ENCODE results near the gene OR51L1. TPM values are rescaled to one million over a fixed set of nuclear protein-coding genes. Genes with fewer than 3 reads are reported as not detected.

Gene OR51L1
- total RNA-seq, 4 donors from 2014 or later, result not detected

DNA sequence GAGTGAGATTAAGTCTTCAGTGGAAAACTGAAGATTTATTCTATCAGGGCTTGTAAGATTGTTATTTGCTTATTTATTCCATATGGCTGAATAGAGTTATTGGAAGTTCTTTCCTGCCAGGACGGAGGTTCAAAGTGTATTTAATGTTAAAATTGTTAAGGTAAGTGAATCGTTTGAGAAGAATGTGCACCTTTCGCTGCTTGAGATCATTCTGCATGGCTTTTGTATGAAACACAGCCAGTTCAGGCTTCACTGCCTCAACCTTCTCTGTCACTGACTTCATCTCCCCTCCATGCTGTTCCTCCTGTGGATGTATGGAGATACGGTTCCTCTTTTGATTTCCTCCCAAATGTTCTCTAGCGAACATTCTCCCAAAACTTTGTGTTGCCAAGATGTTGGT, 19.2 kb upstream of the OR51L1 start:
- TF ChIP-seq CTCF (IDR thresholded peaks at IDR 0.05) (no peak), POLR2A (IDR thresholded peaks at IDR 0.05) (no peak)
- no peaks in the 10 kb centered on the region for H3K36me3 ChIP-seq
- H3K4me3 ChIP-seq, result no peak overlapping the region
- no peak for DNase-seq
- no peaks in the 10 kb centered on the region for H3K9me3 ChIP-seq
- H3K4me1 ChIP-seq, result no peaks in the 10 kb centered on the region
- no peak overlapping the region for H3K27ac ChIP-seq
- H3K27me3 ChIP-seq, result no peaks in the 10 kb centered on the region

DNA sequence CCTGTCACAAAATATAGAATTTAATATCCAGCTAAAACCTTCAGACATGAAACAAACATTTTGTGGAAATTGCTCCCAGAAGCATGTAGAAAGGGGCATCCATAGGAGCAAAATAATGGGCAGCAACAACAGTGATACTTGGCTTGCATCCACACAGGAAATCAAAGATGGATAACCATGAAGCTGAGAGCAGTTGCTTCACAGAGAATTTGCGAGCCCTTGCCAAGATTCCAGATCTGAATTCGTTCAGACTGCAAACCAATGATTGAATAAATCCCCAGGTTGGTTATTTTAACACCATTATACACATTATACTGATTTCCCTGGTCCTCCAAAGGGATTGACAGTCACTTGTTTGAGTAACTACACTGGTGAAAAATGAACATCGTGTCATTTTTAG, 15.6 kb upstream of the OR51L1 start:
- no peaks in the 10 kb centered on the region for H3K27me3 ChIP-seq
- H3K36me3 ChIP-seq, result no peaks in the 10 kb centered on the region
- H3K4me3 ChIP-seq, result no peak overlapping the region
- no peak overlapping the region for H3K27ac ChIP-seq
- H3K4me1 ChIP-seq, result no peaks in the 10 kb centered on the region
- no peak for TF ChIP-seq POLR2A (IDR thresholded peaks at IDR 0.05)
- no peak for TF ChIP-seq CTCF (IDR thresholded peaks at IDR 0.05)
- no peak for DNase-seq
- no peaks in the 10 kb centered on the region for H3K9me3 ChIP-seq

- H3K4me1 ChIP-seq, result no peaks in the 10 kb centered on the region
- H3K27ac ChIP-seq, result no peak overlapping the region
- no peak for DNase-seq
- no peaks in the 10 kb centered on the region for H3K9me3 ChIP-seq
- H3K27me3 ChIP-seq, result no peaks in the 10 kb centered on the region
- H3K36me3 ChIP-seq, result no peaks in the 10 kb centered on the region
- TF ChIP-seq CTCF (IDR thresholded peaks at IDR 0.05) (no peak), POLR2A (IDR thresholded peaks at IDR 0.05) (no peak)
- no peak overlapping the region for H3K4me3 ChIP-seq
Observed at GRCh38 chr11:4982678-4983077, 12.0 kb upstream of the OR51L1 start.

- no peaks in the 10 kb centered on the region for H3K9me3 ChIP-seq
- TF ChIP-seq CTCF (IDR thresholded peaks at IDR 0.05) (no peak), POLR2A (IDR thresholded peaks at IDR 0.05) (no peak)
- no peaks in the 10 kb centered on the region for H3K4me1 ChIP-seq
- H3K27me3 ChIP-seq, result no peaks in the 10 kb centered on the region
- no peak overlapping the region for H3K4me3 ChIP-seq
- no peaks in the 10 kb centered on the region for H3K36me3 ChIP-seq
- no peak for DNase-seq
- no peak overlapping the region for H3K27ac ChIP-seq
Observed at GRCh38 chr11:4983841-4984240, 10.8 kb upstream of the OR51L1 start.

DNA sequence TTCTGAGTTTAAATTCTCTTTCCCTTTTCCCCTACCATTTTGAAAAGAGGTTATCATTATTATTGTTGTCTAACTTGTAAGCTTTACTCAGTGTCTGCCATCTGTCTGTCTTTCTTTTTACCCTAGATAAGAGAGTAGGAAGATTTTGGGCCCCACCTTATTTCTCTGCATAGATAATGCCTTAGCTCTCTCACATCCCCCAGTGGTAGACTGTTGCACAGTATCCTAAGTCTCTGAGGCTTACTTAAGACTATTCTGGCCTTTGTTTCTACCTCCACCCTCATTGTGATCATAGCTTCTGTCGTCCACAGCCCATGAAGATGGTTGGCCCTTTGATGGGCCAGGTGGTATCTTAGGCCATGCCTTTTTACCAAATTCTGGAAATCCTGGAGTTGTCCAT, 3.6 kb upstream of the OR51L1 start:
- Histone ChIP-seq H3K36me3 (no peaks in the 10 kb centered on the region), H3K9me3 (no peaks in the 10 kb centered on the region), H3K27me3 (no peaks in the 10 kb centered on the region), H3K4me3 (no peak overlapping the region), H3K27ac (no peak overlapping the region), H3K4me1 (no peaks in the 10 kb centered on the region)
- TF ChIP-seq CTCF (IDR thresholded peaks at IDR 0.05) (no peak), POLR2A (IDR thresholded peaks at IDR 0.05) (no peak)
- no peak for DNase-seq
